Peyer's patch (tissue), 4 donors: ENCODE results near the gene HS3ST5.

Experiments
- CTCF ChIP-seq, 6 experiments: fragments of 450-650 bp in 4 of 6; fragments of 200-600 bp in 2 of 6; sonication (generic) in 1 of 6; IDR thresholded peaks; one replicate each; pipeline ENCODE4 v1.5.1; 2017 to 2019; ENCODE audit warnings: antibody characterized with exemption in 6 of 6, mild to moderate bottlenecking in 3 of 6, moderate library complexity in 1 of 6
- POLR2A ChIP-seq, 2 donors: fragments of 450-650 bp; IDR thresholded peaks; one replicate each; pipeline ENCODE4 v1.5.1; 2017; ENCODE audit warnings: antibody characterized with exemption in 2 of 2, mild to moderate bottlenecking in 2 of 2, moderate library complexity in 2 of 2

GRCh38 chr6:114055349-114055748, 287.5 kb downstream of the HS3ST5 start:
- TF ChIP-seq CTCF (IDR thresholded peaks at IDR 0.05) (no peak), POLR2A (IDR thresholded peaks at IDR 0.05) (no peak)
